GM23338 (cell line): ENCODE data around the gene SSTR5.

Experiments used
- CREB1 ChIP-seq: fragments of 250-450 bp; sonication (Bioruptor Pico); IDR thresholded peaks from 2 replicates; pipeline ENCODE4 v1.5.0; 2020; ENCODE audit warnings: low read depth, mild to moderate bottlenecking, moderate library complexity
- NANOG ChIP-seq: IDR thresholded peaks from 2 replicates; pipeline ENCODE4 v1.6.1; 2016; ENCODE audit warnings: antibody characterized with exemption, borderline replicate concordance
- POLR2AphosphoS5 ChIP-seq: IDR thresholded peaks from 2 replicates; pipeline ENCODE4 v1.6.1; 2016; ENCODE audit warnings: antibody characterized with exemption, low read depth
- TF ChIP-seq, protein P1 (sequence below), 2 experiments: fragments of 200-600 bp in 1 of 2; sonication (generic) in 1 of 2; conservative IDR thresholded peaks; 2 replicates each; pipeline versions ENCODE4 v1.5.1 to v1.6.1; 2016 to 2017; ENCODE audit warnings: antibody characterized with exemption in 2 of 2, low read depth in 2 of 2, mild to moderate bottlenecking in 2 of 2, moderate library complexity in 1 of 2
- TF ChIP-seq, protein P2 (sequence below): IDR thresholded peaks from 2 replicates; pipeline ENCODE4 v1.6.1; 2016; ENCODE audit warnings: antibody characterized with exemption

DNA sequence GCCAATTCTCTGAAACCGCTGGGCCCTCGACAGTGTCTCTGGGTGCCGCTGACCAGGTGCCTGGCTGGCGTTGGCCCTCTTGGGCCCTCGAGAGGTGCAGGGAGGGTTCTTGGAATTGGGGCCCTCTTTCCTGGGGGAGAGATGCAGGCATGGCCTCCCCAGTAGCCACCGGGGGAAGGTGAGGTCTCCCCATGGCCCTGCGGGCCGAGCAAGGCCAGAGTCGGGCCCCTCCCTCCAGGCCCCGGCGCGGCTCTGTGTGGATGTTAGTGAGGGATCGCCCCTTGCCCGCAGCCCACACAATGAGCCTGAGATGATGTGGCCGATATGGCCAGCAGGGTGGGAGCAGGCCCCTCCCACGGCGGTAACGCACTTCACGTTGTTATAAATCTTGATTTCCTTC lies 46.6 kb downstream of the SSTR5 start:
- TF ChIP-seq, protein P1, sequence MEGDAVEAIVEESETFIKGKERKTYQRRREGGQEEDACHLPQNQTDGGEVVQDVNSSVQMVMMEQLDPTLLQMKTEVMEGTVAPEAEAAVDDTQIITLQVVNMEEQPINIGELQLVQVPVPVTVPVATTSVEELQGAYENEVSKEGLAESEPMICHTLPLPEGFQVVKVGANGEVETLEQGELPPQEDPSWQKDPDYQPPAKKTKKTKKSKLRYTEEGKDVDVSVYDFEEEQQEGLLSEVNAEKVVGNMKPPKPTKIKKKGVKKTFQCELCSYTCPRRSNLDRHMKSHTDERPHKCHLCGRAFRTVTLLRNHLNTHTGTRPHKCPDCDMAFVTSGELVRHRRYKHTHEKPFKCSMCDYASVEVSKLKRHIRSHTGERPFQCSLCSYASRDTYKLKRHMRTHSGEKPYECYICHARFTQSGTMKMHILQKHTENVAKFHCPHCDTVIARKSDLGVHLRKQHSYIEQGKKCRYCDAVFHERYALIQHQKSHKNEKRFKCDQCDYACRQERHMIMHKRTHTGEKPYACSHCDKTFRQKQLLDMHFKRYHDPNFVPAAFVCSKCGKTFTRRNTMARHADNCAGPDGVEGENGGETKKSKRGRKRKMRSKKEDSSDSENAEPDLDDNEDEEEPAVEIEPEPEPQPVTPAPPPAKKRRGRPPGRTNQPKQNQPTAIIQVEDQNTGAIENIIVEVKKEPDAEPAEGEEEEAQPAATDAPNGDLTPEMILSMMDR (conservative IDR thresholded peaks at IDR 0.05; ENCODE audit: low read depth in 2 of 2): no peak
- TF ChIP-seq POLR2AphosphoS5: no peak
- TF ChIP-seq NANOG: no peak
- no peak for TF ChIP-seq CREB1
- TF ChIP-seq, protein P2, sequence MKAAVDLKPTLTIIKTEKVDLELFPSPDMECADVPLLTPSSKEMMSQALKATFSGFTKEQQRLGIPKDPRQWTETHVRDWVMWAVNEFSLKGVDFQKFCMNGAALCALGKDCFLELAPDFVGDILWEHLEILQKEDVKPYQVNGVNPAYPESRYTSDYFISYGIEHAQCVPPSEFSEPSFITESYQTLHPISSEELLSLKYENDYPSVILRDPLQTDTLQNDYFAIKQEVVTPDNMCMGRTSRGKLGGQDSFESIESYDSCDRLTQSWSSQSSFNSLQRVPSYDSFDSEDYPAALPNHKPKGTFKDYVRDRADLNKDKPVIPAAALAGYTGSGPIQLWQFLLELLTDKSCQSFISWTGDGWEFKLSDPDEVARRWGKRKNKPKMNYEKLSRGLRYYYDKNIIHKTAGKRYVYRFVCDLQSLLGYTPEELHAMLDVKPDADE: no peak
